Neural cell (in vitro differentiated cells): Measurements from ENCODE around the gene MOV10L1. TPM values are rescaled to one million over a fixed set of nuclear protein-coding genes. Genes with fewer than 3 reads are reported as not detected.

Experiments
- H2AFZ ChIP-seq: fragments of 200-600, 300-800 bp; sonication (generic), shearing (Covaris generic); 2 replicates; pipeline ENCODE4 v1.6.0; 2014; ENCODE audit warnings: low read depth, mild to moderate bottlenecking, antibody characterized with exemption, low read length, moderate library complexity
- H3F3A ChIP-seq: fragments of 200-600 bp; shearing (Covaris generic); 2 replicates; pipeline ENCODE4 v1.6.1; 2016; ENCODE audit warnings: mild to moderate bottlenecking, moderate library complexity, mixed read lengths, antibody characterized with exemption, low read length; ENCODE audit not compliant: insufficient read depth, poor library complexity, severe bottlenecking
- H3K27ac ChIP-seq: fragments of 200-600, 300-800 bp; sonication (generic), shearing (Covaris generic); 2 replicates; pipeline ENCODE4 v1.5.1; 2014; ENCODE audit warnings: mild to moderate bottlenecking, low read length, moderate library complexity
- H3K27me3 ChIP-seq: fragments of 300-800, 200-600 bp; sonication (generic), shearing (Covaris generic); 2 replicates; pipeline ENCODE4 v1.6.0; 2014; ENCODE audit warnings: mild to moderate bottlenecking, low read depth, low read length, moderate library complexity; ENCODE audit not compliant: insufficient read depth
- H3K36me3 ChIP-seq: fragments of 300-800, 200-600 bp; sonication (generic), shearing (Covaris generic); 2 replicates; pipeline ENCODE4 v1.5.1; 2014; ENCODE audit warnings: mild to moderate bottlenecking, antibody characterized with exemption, low read length, moderate library complexity; ENCODE audit not compliant: insufficient read depth
- H3K4me2 ChIP-seq: fragments of 300-800, 200-600 bp; sonication (generic), shearing (Covaris generic); 2 replicates; pipeline ENCODE4 v1.6.0; 2014; ENCODE audit warnings: mild to moderate bottlenecking, low read length
- H3K4me3 ChIP-seq: fragments of 300-800, 200-600 bp; sonication (generic), shearing (Covaris generic); 2 replicates; pipeline ENCODE4 v1.5.1; 2014; ENCODE audit warnings: mild to moderate bottlenecking, low read length, moderate library complexity
- H3K79me2 ChIP-seq: fragments of 200-600 bp; shearing (Covaris generic); replicated peaks from 2 replicates; pipeline ENCODE4 v1.6.0; 2014; ENCODE audit warnings: mild to moderate bottlenecking, low read length, moderate library complexity; ENCODE audit not compliant: insufficient read depth
- H3K9ac ChIP-seq: fragments of 300-800, 200-600 bp; sonication (generic), shearing (Covaris generic); 2 replicates; pipeline ENCODE4 v1.6.1; 2016; ENCODE audit warnings: mild to moderate bottlenecking, low read length, mixed read lengths
- H3K9me2 ChIP-seq: fragments of 200-600 bp; shearing (Covaris generic); 2 replicates; pipeline ENCODE4 v1.6.1; 2016; ENCODE audit warnings: mild to moderate bottlenecking, low read length, mixed read lengths; ENCODE audit not compliant: insufficient read depth
- H3K9me3 ChIP-seq: fragments of 200-600, 300-800 bp; sonication (generic), shearing (Covaris generic); 2 replicates; pipeline ENCODE4 v1.6.1; 2016; ENCODE audit warnings: mild to moderate bottlenecking, mixed run types, low read length, moderate library complexity, mixed read lengths
- H4K20me1 ChIP-seq: fragments of 200-600 bp; shearing (Covaris generic); 2 replicates; pipeline ENCODE4 v1.6.1; 2016; ENCODE audit warnings: mild to moderate bottlenecking, mixed run types; ENCODE audit not compliant: insufficient read depth
- EP300 ChIP-seq: fragments of 450-650 bp; conservative IDR thresholded peaks from 2 replicates; pipeline ENCODE4 v1.6.1; 2014; ENCODE audit warnings: antibody characterized with exemption, mild to moderate bottlenecking, moderate library complexity; ENCODE audit not compliant: poor library complexity, severe bottlenecking
- EZH2 ChIP-seq: fragments of 200-600, 300-800 bp; shearing (Covaris generic), sonication (generic); IDR thresholded peaks from 2 replicates; pipeline ENCODE4 v1.6.1; 2014; ENCODE audit warnings: antibody characterized with exemption, low read length, borderline replicate concordance, mild to moderate bottlenecking; ENCODE audit not compliant: insufficient read depth, poor library complexity, severe bottlenecking
- MXI1 ChIP-seq: fragments of 450-650 bp; conservative IDR thresholded peaks from 2 replicates; pipeline ENCODE4 v1.6.1; 2014; ENCODE audit warnings: antibody characterized with exemption, mild to moderate bottlenecking; ENCODE audit not compliant: poor library complexity, severe bottlenecking
- POLR2AphosphoS5 ChIP-seq: IDR thresholded peaks from 2 replicates; pipeline ENCODE4 v1.6.1; 2012
- RAD21 ChIP-seq: fragments of 450-650 bp; conservative IDR thresholded peaks from 2 replicates; pipeline ENCODE4 v1.6.1; 2014; ENCODE audit warnings: antibody characterized with exemption, mild to moderate bottlenecking, moderate library complexity
- REST ChIP-seq: IDR thresholded peaks from 2 replicates; pipeline ENCODE4 v1.6.1; 2012; ENCODE audit warnings: borderline replicate concordance
- SMC3 ChIP-seq: fragments of 450-650 bp; conservative IDR thresholded peaks from 2 replicates; pipeline ENCODE4 v1.6.1; 2014; ENCODE audit warnings: antibody characterized with exemption, mild to moderate bottlenecking, moderate library complexity; ENCODE audit not compliant: poor library complexity
- TAF1 ChIP-seq: IDR thresholded peaks from 2 replicates; pipeline ENCODE4 v1.6.1; 2012; ENCODE audit warnings: low read depth
- polyA plus RNA-seq: library from polyadenylated mRNA; depleted of rRNA; stranded (reverse); fragments of >200 nt; gene quantifications from 2 replicates; pipeline ENCODE4 v1.2.3, GENCODE V29; 2014
- TF ChIP-seq, protein P1 (sequence below): fragments of 450-650 bp; IDR thresholded peaks from 2 replicates; pipeline ENCODE4 v1.5.1; 2014; ENCODE audit warnings: antibody characterized with exemption, mild to moderate bottlenecking, moderate library complexity; ENCODE audit not compliant: poor library complexity, severe bottlenecking

Gene MOV10L1
- polyA plus RNA-seq, 1 donor from 2014 or later: not detected

- H3K27me3 ChIP-seq: no peaks in the 10 kb centered on the region
- no peaks in the 10 kb centered on the region for H3K79me2 ChIP-seq
- H3K9ac ChIP-seq: no peak overlapping the region
- no peaks in the 10 kb centered on the region for H4K20me1 ChIP-seq
- no peak overlapping the region for H3K4me2 ChIP-seq
- no peaks in the 10 kb centered on the region for H3K9me3 ChIP-seq
- H3F3A ChIP-seq: no peaks in the 10 kb centered on the region
- TF ChIP-seq, protein P1, sequence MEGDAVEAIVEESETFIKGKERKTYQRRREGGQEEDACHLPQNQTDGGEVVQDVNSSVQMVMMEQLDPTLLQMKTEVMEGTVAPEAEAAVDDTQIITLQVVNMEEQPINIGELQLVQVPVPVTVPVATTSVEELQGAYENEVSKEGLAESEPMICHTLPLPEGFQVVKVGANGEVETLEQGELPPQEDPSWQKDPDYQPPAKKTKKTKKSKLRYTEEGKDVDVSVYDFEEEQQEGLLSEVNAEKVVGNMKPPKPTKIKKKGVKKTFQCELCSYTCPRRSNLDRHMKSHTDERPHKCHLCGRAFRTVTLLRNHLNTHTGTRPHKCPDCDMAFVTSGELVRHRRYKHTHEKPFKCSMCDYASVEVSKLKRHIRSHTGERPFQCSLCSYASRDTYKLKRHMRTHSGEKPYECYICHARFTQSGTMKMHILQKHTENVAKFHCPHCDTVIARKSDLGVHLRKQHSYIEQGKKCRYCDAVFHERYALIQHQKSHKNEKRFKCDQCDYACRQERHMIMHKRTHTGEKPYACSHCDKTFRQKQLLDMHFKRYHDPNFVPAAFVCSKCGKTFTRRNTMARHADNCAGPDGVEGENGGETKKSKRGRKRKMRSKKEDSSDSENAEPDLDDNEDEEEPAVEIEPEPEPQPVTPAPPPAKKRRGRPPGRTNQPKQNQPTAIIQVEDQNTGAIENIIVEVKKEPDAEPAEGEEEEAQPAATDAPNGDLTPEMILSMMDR: no peak
- no peak for TF ChIP-seq EP300
- no peak for TF ChIP-seq MXI1
- no peak for TF ChIP-seq REST
- TF ChIP-seq SMC3: no peak
- no peak for TF ChIP-seq TAF1
- no peak for TF ChIP-seq POLR2AphosphoS5
- TF ChIP-seq EZH2: no peak
- TF ChIP-seq RAD21: no peak
- H3K4me3 ChIP-seq: no peak overlapping the region
- no peaks in the 10 kb centered on the region for H3K36me3 ChIP-seq
- no peak overlapping the region for H2AFZ ChIP-seq
- no peak overlapping the region for H3K27ac ChIP-seq
- H3K9me2 ChIP-seq: no peaks in the 10 kb centered on the region
Measured at GRCh38 chr22:50091092-50091768, 1.4 kb downstream of the MOV10L1 start.

- Histone ChIP-seq H3K79me2 (no peaks in the 10 kb centered on the region), H3K4me2 (no peak overlapping the region), H2AFZ (no peak overlapping the region), H3K9me2 (no peaks in the 10 kb centered on the region), H3K9me3 (no peaks in the 10 kb centered on the region), H4K20me1 (no peaks in the 10 kb centered on the region), H3K4me3 (no peak overlapping the region), H3F3A (no peaks in the 10 kb centered on the region), H3K27me3 (no peaks in the 10 kb centered on the region), H3K36me3 (no peaks in the 10 kb centered on the region), H3K9ac (no peak overlapping the region), H3K27ac (no peak overlapping the region)
- TF ChIP-seq MXI1 (no peak), REST (no peak), EP300 (no peak), SMC3 (no peak), RAD21 (no peak), TAF1 (no peak), EZH2 (no peak)
- TF ChIP-seq, protein P1: no peak
Measured at GRCh38 chr22:50092342-50092741, 2.5 kb downstream of the MOV10L1 start.
